Measurements from ENCODE around the gene TIMM17A. TPM values are rescaled to one million over a fixed set of nuclear protein-coding genes. Genes with fewer than 3 reads are reported as not detected.
"Not testable (repeated sequence)": the region's sequence is repeated elsewhere in the genome, so short reads cannot be mapped to it uniquely, and the experiment has no call there.

Gene TIMM17A
- total RNA-seq, 1 donor from 2014 or later = 139 TPM

DNA sequence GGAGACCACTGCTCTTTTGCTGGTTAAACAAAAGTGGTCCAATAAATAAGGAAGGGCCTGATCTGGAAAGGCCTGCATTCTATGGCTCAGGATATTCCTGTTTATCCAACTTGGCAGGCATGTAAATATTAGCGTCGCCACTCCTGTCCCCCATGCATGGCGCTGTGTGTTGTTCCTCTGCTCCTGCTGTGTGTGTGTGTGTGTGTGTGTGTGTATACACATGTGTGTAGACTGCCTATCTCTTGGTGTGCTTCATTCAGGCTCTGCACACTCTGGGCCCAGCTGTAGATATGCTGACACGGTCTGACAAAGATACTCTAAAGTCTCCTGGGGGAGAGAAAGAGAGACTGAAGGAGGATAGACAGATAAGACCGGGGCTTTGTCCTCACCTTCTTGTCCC is 15.7 kb upstream of the TIMM17A start:
- H3K36me3 ChIP-seq (ENCODE audit: insufficient read depth, low read length) = no peaks in the 10 kb centered on the region
- Mint-ChIP-seq H3K9me3 (ENCODE audit: unreplicated experiment) (no peaks in the 10 kb centered on the region), H3K4me1 (ENCODE audit: low read depth, unreplicated experiment) (peaks cover 23% of the 10 kb centered on the region), H3K27me3 (ENCODE audit: low read depth, unreplicated experiment) (peaks cover 3% of the 10 kb centered on the region), H3K36me3 (ENCODE audit: low read depth, unreplicated experiment) (peaks cover 11% of the 10 kb centered on the region), H3K4me3 (ENCODE audit: unreplicated experiment) (no peak overlapping the region), H3K27ac (ENCODE audit: unreplicated experiment) (no peak overlapping the region)
- H3K9ac ChIP-seq (ENCODE audit: low read length) = no peak overlapping the region
- no peak overlapping the region for H2AFZ ChIP-seq (ENCODE audit: low read depth, low read length)
- H4K20me1 ChIP-seq (ENCODE audit: insufficient read depth, low read length) = no peaks in the 10 kb centered on the region
- no peaks in the 10 kb centered on the region for H3K79me2 ChIP-seq (ENCODE audit: insufficient read depth, low read length)
- H3K27ac ChIP-seq (ENCODE audit: low read depth, low read length) = no peak overlapping the region
- H3K4me2 ChIP-seq (ENCODE audit: low read length) = no peak overlapping the region
- TF ChIP-seq CTCF (IDR thresholded peaks at IDR 0.05; ENCODE audit: insufficient read depth, low read depth, low read length) = no peak
- TF ChIP-seq EZH2 (IDR thresholded peaks at IDR 0.05; ENCODE audit: insufficient read depth, low read length) = no peak
- H3K4me1 ChIP-seq (ENCODE audit: insufficient read depth, low read length) = no peaks in the 10 kb centered on the region
- FAIRE-seq = no peak
- DNase-seq (ENCODE audit: low read depth) = no peak
- no peaks in the 10 kb centered on the region for H3K27me3 ChIP-seq (ENCODE audit: insufficient read depth, low read length)
- no peaks in the 10 kb centered on the region for H3K9me3 ChIP-seq (ENCODE audit: insufficient read depth, low read depth, low read length)
- no peak overlapping the region for H3K4me3 ChIP-seq (ENCODE audit: insufficient read depth, low read depth, low read length)

DNA sequence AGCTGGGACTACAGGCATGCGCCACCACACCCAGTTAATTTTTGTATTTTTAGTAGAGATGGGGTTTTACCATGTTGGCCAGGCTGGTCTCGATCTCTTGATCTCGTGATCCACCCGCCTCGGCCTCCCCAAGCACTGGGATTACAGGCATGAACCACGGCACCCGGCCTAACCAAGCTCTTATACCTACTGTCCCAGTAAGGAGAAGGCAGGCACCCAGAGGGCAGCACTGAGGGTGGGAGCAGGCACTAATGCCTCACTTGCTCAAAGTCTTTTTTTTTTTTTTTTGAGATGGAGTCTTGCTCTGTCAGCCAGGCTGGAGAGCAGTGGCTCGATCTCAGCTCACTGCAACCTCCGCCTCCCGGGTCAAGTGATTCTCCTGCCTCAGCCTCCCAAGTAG is 15.0 kb upstream of the TIMM17A start:
- not testable (repeated sequence) for H3K4me3 Mint-ChIP-seq (ENCODE audit: unreplicated experiment); H3K4me2 ChIP-seq (ENCODE audit: low read length); H4K20me1 ChIP-seq (ENCODE audit: insufficient read depth, low read length); H3K9me3 ChIP-seq (ENCODE audit: insufficient read depth, low read depth, low read length); H3K27me3 ChIP-seq (ENCODE audit: insufficient read depth, low read length); H3K4me3 ChIP-seq (ENCODE audit: insufficient read depth, low read depth, low read length); H3K79me2 ChIP-seq (ENCODE audit: insufficient read depth, low read length); H3K27ac ChIP-seq (ENCODE audit: low read depth, low read length); H3K9ac ChIP-seq (ENCODE audit: low read length); H2AFZ ChIP-seq (ENCODE audit: low read depth, low read length); DNase-seq (ENCODE audit: low read depth); H3K27me3 Mint-ChIP-seq (ENCODE audit: low read depth, unreplicated experiment); H3K4me1 ChIP-seq (ENCODE audit: insufficient read depth, low read length); H3K36me3 ChIP-seq (ENCODE audit: insufficient read depth, low read length); H3K27ac Mint-ChIP-seq (ENCODE audit: unreplicated experiment); H3K9me3 Mint-ChIP-seq (ENCODE audit: unreplicated experiment); FAIRE-seq
- Mint-ChIP-seq H3K36me3 (ENCODE audit: low read depth, unreplicated experiment) (peaks cover 11% of the 10 kb centered on the region), H3K4me1 (ENCODE audit: low read depth, unreplicated experiment) (peaks cover 30% of the 10 kb centered on the region)

DNA sequence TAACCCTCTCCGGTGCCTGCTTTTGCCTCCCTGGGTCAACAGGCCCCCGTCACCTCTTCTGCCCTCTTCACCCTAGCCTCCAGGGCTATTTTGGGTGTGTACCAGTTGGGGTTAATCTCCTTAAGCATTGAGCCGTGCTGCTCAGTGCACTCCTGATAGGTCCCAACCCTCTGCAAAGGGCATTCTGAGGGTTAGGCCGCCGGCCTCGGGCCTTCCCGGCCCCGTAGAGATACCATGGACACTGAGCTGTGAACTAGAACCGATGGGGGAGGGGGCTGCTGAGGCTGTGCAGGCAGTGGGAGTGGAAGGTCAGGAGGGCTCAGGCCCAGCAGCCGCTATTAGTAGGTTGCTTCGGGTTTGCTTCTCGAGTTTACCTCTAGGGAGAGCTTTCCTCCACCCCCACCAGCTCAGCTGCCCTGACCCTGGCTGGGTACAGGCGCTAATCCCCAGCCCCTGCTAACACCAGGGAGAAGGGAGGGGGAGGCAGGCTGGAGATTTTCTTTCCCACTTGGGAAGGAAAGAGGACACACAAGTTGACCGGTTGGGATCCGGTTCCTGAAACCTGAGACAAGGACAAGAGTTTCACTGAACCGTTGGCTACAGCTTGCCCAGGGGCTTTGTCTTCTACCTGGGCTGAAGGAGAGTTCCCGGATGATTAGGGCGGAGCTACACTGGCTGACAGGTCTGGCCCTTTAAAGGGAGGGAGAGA is 13.7 kb upstream of the TIMM17A start:
- Histone ChIP-seq H3K4me1 (ENCODE audit: insufficient read depth, low read length) (peaks cover 15% of the 10 kb centered on the region), H3K9ac (ENCODE audit: low read length) (no peak overlapping the region), H3K79me2 (ENCODE audit: insufficient read depth, low read length) (no peaks in the 10 kb centered on the region), H3K27me3 (ENCODE audit: insufficient read depth, low read length) (no peaks in the 10 kb centered on the region), H3K36me3 (ENCODE audit: insufficient read depth, low read length) (no peaks in the 10 kb centered on the region), H3K27ac (ENCODE audit: low read depth, low read length) (no peak overlapping the region), H3K9me3 (ENCODE audit: insufficient read depth, low read depth, low read length) (no peaks in the 10 kb centered on the region), H4K20me1 (ENCODE audit: insufficient read depth, low read length) (no peaks in the 10 kb centered on the region), H3K4me2 (ENCODE audit: low read length) (no peak overlapping the region), H3K4me3 (ENCODE audit: insufficient read depth, low read depth, low read length) (no peak overlapping the region), H2AFZ (ENCODE audit: low read depth, low read length) (peak overlapping the region; percentile 27)
- Mint-ChIP-seq H3K4me3 (ENCODE audit: unreplicated experiment) (no peak overlapping the region), H3K4me1 (ENCODE audit: low read depth, unreplicated experiment) (peaks cover 41% of the 10 kb centered on the region), H3K36me3 (ENCODE audit: low read depth, unreplicated experiment) (peaks cover 8% of the 10 kb centered on the region), H3K27me3 (ENCODE audit: low read depth, unreplicated experiment) (no peaks in the 10 kb centered on the region), H3K27ac (ENCODE audit: unreplicated experiment) (no peak overlapping the region), H3K9me3 (ENCODE audit: unreplicated experiment) (no peaks in the 10 kb centered on the region)
- FAIRE-seq (no peak), DNase-seq (ENCODE audit: low read depth) (no peak)
- TF ChIP-seq CTCF (IDR thresholded peaks at IDR 0.05; ENCODE audit: insufficient read depth, low read depth, low read length) (no peak), EZH2 (IDR thresholded peaks at IDR 0.05; ENCODE audit: insufficient read depth, low read length) (no peak)
